Vagina (tissue), 2 donors: Measurements from ENCODE around the gene COL6A1.

Experiments used
- POLR2A ChIP-seq, 2 donors: fragments of 450-650 bp; IDR thresholded peaks; one replicate each; pipeline ENCODE4 v1.6.1; 2017; ENCODE audit warnings: antibody characterized with exemption in 2 of 2, mild to moderate bottlenecking in 2 of 2, moderate library complexity in 2 of 2
- POLR2AphosphoS5 ChIP-seq, 2 donors: sonication (generic); formaldehyde crosslinking; IDR thresholded peaks; one replicate each; pipeline ENCODE4 v1.9.0; 2017; ENCODE audit warnings: antibody characterized with exemption in 2 of 2, mild to moderate bottlenecking in 2 of 2, low read depth in 1 of 2; ENCODE audit not compliant: insufficient read depth in 1 of 2
- TF ChIP-seq, protein P1 (sequence below), 3 experiments: fragments of 450-650 bp in 2 of 3; fragments of 200-600 bp in 1 of 3; sonication (generic) in 1 of 3; IDR thresholded peaks; one replicate each; pipeline ENCODE4 v1.5.1; 2017 to 2019; ENCODE audit warnings: antibody characterized with exemption in 3 of 3, mild to moderate bottlenecking in 2 of 3, moderate library complexity in 2 of 3

DNA sequence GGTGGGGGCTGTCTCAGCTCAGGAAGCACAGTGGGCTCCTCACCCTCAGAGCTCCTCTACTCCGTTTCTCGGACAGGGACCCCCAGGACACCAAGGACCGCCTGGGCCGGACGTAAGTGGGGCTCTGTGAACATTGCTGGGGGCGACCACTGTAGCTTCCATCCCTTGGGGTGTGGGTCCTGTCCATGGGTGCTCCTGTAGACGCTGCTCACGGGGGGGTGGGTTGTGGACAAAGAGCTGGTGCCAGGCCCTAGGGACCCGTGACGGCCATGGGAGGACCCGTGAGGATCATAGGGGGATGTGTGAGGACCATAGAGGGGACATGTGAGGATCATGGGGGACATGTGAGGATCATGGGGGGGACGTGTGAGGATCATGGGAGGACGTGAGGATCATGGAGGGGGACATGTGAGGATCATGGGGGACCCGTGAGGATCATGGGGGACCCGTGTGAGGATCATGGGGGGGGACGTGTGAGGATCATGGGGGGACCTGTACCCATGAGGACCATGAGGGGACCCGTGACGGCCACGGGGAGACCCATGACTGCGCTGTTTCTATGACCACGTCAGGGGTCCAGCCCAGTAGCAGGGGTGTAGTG is 18.1 kb downstream of the COL6A1 start:
- TF ChIP-seq POLR2A (IDR thresholded peaks at IDR 0.05) = no peak
- TF ChIP-seq, protein P1, sequence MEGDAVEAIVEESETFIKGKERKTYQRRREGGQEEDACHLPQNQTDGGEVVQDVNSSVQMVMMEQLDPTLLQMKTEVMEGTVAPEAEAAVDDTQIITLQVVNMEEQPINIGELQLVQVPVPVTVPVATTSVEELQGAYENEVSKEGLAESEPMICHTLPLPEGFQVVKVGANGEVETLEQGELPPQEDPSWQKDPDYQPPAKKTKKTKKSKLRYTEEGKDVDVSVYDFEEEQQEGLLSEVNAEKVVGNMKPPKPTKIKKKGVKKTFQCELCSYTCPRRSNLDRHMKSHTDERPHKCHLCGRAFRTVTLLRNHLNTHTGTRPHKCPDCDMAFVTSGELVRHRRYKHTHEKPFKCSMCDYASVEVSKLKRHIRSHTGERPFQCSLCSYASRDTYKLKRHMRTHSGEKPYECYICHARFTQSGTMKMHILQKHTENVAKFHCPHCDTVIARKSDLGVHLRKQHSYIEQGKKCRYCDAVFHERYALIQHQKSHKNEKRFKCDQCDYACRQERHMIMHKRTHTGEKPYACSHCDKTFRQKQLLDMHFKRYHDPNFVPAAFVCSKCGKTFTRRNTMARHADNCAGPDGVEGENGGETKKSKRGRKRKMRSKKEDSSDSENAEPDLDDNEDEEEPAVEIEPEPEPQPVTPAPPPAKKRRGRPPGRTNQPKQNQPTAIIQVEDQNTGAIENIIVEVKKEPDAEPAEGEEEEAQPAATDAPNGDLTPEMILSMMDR (IDR thresholded peaks at IDR 0.05) = no peak
- TF ChIP-seq POLR2AphosphoS5 (IDR thresholded peaks at IDR 0.05; ENCODE audit: insufficient read depth in 1 of 2, low read depth in 1 of 2) = no peak
